ENCODE measurements around the gene KLK11. TPM values are rescaled to one million over a fixed set of nuclear protein-coding genes. Genes with fewer than 3 reads are reported as not detected.

Gene KLK11
- total and polyA plus RNA-seq, 2 donors (not counting 1 experiment from before 2014, with no cell fraction given), result not detected

GRCh38 chr19:51014242-51014641 lies 12.2 kb downstream of the KLK11 start:
- DNase-seq (no peak), ATAC-seq (ENCODE audit: low read depth) (no peak)
- Mint-ChIP-seq H3K27ac (no peak overlapping the region), H3K27me3 (peaks cover 59% of the 10 kb centered on the region), H3K4me3 (no peak overlapping the region), H3K9me3 (ENCODE audit: insufficient read depth) (no peaks in the 10 kb centered on the region), H3K4me1 (peaks cover 15% of the 10 kb centered on the region)
- H4K20me1 ChIP-seq (ENCODE audit: control insufficient read depth, insufficient read depth, low read length, poor library complexity, severe bottlenecking), result no peaks in the 10 kb centered on the region
- H3K4me3 ChIP-seq (ENCODE audit: control extremely low read depth in 1 of 5, extremely low read depth in 1 of 5, insufficient read depth in 1 of 5, low read depth in 2 of 5, low read length in 4 of 5), result no peak overlapping the region
- TF ChIP-seq CTCF (IDR thresholded peaks at IDR 0.05) (no peak), EZH2 (IDR thresholded peaks at IDR 0.05; ENCODE audit: borderline replicate concordance, insufficient read depth, low read depth, low read length, poor library complexity, severe bottlenecking) (no peak)
- H3K36me3 ChIP-seq (replicated peaks in 1 of 2; ENCODE audit: control extremely low read depth in 1 of 2, control insufficient read depth in 1 of 2, extremely low read depth in 1 of 2, insufficient read depth in 2 of 2, low read length in 1 of 2), result no peaks in the 10 kb centered on the region
- H3K9me3 ChIP-seq (ENCODE audit: control extremely low read depth in 1 of 3, control insufficient read depth in 2 of 3, insufficient read depth in 1 of 3, low read length in 2 of 3), result peaks cover 0 to 28% (median 0%) of the 10 kb centered on the region in 3 donors
- H3K79me2 ChIP-seq (ENCODE audit: control insufficient read depth, insufficient read depth, low read length), result no peaks in the 10 kb centered on the region
- no peak overlapping the region for H3K27ac ChIP-seq (ENCODE audit: low read length in 2 of 2)
- WGBS (ENCODE audit: insufficient coverage), result 82% methylated on average over 5 of the region's 6 CpGs
- intact Hi-C loops (cut with micrococcal nuclease), result no loop called here
- H3K4me1 ChIP-seq (ENCODE audit: control insufficient read depth in 2 of 2, insufficient read depth in 2 of 2, low read length in 2 of 2), result peaks cover 7 to 14% of the 10 kb centered on the region in 2 donors
- no peak overlapping the region for H2AFZ ChIP-seq (ENCODE audit: insufficient read depth, low read depth, low read length, poor library complexity, severe bottlenecking)
- POLR2A ChIA-PET, result no interaction called here
- H3K9ac ChIP-seq (ENCODE audit: low read length), result no peak overlapping the region
- peaks cover 0 to 49% (median 26%) of the 10 kb centered on the region in 4 experiments for H3K27me3 ChIP-seq (replicated peaks in 1 of 4; ENCODE audit: control extremely low read depth in 1 of 4, control insufficient read depth in 3 of 4, insufficient read depth in 4 of 4, low read length in 3 of 4)
- no peak overlapping the region for H3K4me2 ChIP-seq (replicated peaks; ENCODE audit: low read depth, low read length, poor library complexity, severe bottlenecking)
- CTCF ChIA-PET, result no interaction called here

- Histone ChIP-seq H3K4me1 (ENCODE audit: control insufficient read depth in 2 of 2, insufficient read depth in 2 of 2, low read length in 2 of 2) (peaks cover 6 to 7% of the 10 kb centered on the region in 2 donors), H3K9ac (ENCODE audit: low read length) (no peak overlapping the region), H3K27ac (ENCODE audit: low read length in 2 of 2) (no peak overlapping the region), H3K9me3 (ENCODE audit: control extremely low read depth in 1 of 3, control insufficient read depth in 2 of 3, insufficient read depth in 1 of 3, low read length in 2 of 3) (peaks cover 0 to 18% (median 0%) of the 10 kb centered on the region in 3 donors), H3K36me3 (replicated peaks in 1 of 2; ENCODE audit: control extremely low read depth in 1 of 2, control insufficient read depth in 1 of 2, extremely low read depth in 1 of 2, insufficient read depth in 2 of 2, low read length in 1 of 2) (no peaks in the 10 kb centered on the region), H3K79me2 (ENCODE audit: control insufficient read depth, insufficient read depth, low read length) (no peaks in the 10 kb centered on the region), H3K4me3 (ENCODE audit: control extremely low read depth in 1 of 5, extremely low read depth in 1 of 5, insufficient read depth in 1 of 5, low read depth in 2 of 5, low read length in 4 of 5) (no peak overlapping the region), H2AFZ (ENCODE audit: insufficient read depth, low read depth, low read length, poor library complexity, severe bottlenecking) (no peak overlapping the region), H3K27me3 (replicated peaks in 1 of 4; ENCODE audit: control extremely low read depth in 1 of 4, control insufficient read depth in 3 of 4, insufficient read depth in 4 of 4, low read length in 3 of 4) (peaks cover 0 to 39% (median 21%) of the 10 kb centered on the region in 4 experiments), H3K4me2 (replicated peaks; ENCODE audit: low read depth, low read length, poor library complexity, severe bottlenecking) (no peak overlapping the region), H4K20me1 (ENCODE audit: control insufficient read depth, insufficient read depth, low read length, poor library complexity, severe bottlenecking) (no peaks in the 10 kb centered on the region)
- intact Hi-C loops (cut with micrococcal nuclease), result no loop called here
- TF ChIP-seq CTCF (IDR thresholded peaks at IDR 0.05) (no peak), EZH2 (IDR thresholded peaks at IDR 0.05; ENCODE audit: borderline replicate concordance, insufficient read depth, low read depth, low read length, poor library complexity, severe bottlenecking) (no peak)
- ChIA-PET CTCF (no interaction called here), POLR2A (no interaction called here)
- no peak for DNase-seq
- Mint-ChIP-seq H3K27me3 (peaks cover 52% of the 10 kb centered on the region), H3K4me1 (peaks cover 11% of the 10 kb centered on the region), H3K4me3 (no peak overlapping the region), H3K9me3 (ENCODE audit: insufficient read depth) (no peaks in the 10 kb centered on the region), H3K27ac (no peak overlapping the region)
- 71% methylated on average over 10 of the region's 12 CpGs for WGBS (ENCODE audit: insufficient coverage)
- ATAC-seq (ENCODE audit: low read depth), result no peak
Measured at GRCh38 chr19:51012661-51013190, 13.7 kb downstream of the KLK11 start.

Measured in B cell (primary cell).